Left forelimb (tissue), 1 donor: Measurements from ENCODE around the gene NINL.
"Not testable (repeated sequence)": the region's sequence is repeated elsewhere in the genome, so short reads cannot be mapped to it uniquely, and the experiment has no call there.

ENCODE experiments used
- DNase-seq: peaks from one replicate; pipeline ENCODE4 v3.0.0-alpha.2; 2018; ENCODE audit warnings: low spot score

The NINL gene

DNA sequence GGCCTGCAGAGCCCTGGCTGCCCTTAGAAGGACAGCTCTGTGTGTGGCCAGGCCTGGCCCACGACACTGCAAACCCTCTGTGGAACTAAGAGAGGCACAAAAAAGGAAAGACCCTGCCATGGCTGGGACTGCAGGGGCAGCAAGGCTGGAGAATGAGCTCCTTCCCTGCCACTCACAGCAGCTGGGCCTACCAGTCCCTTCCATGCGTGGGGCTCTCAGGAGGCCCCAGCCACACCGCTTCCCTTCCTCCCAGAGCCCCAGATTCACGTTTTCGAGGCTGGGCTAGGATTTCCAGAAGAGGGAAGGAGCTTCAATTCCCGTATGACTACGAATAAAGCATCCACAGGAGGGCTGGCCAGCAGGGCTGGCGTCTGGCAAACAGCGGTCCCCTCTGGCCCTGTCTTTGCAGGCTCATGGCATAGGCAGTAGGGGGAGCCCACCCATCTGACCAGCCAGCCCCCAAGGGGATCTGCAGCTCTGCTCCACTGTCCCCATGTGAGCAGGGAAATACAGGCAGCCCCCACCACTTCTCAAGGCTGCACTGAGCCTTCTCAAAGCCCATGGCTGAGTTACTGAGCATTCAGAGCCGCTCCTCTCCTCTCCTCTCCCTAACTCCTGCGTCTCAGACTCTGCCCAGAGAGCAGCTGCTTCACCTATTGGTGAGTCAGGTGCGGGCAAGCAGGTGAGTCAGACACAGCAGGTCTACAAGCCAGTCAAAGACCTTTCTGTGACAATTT lies 53.1 kb downstream of the NINL start:
- DNase-seq: no peak

DNA sequence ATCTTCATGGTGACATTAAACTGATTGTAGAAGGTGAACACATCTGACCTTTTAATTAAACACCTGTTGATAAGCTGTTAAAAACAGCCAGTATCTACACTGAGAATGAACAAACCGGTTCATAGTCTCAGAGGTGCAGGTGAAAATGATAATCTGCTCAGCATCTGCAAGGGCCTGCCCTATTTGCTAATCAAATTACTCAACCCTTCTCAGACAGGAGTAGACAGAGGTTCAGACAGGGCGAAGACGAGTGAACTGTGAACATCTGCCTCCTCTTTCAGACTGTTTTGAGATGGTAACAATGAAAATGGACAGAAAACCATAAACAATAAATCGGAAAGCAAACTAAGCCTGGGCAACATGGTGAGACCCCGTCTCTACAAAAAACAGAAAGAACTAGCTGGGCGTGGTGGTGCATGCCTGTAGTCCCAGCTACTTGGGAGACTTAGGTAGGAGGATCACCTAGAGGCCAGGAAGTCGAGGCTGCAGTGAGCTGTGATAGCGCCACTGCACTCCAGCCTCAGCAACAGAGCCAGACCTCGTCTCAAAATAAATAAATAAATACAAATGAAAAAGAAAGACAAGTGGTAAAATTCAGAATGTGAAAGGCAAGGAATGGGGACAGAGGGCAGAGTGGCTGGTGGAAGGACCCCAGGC lies 55.9 kb downstream of the NINL start:
- no peak for DNase-seq

DNA sequence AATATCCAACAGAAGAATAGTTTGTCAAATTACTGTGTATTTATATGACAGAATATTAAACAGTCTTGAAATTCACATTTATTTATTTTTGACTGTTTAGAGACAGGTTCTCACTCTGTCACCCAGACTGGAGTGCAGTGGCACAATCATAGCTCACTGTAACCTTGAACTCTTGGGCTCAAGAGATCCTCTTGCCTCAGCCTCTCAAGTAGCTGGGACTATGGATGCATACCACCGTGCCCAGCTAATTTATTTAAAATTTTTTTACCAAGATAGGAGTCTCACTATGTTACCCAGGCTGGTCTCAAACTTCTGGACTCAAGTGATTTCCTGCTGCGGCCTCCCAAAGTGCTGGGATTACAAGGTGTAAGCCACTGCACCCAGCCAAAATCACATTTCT lies 57.4 kb downstream of the NINL start:
- no peak for DNase-seq

DNA sequence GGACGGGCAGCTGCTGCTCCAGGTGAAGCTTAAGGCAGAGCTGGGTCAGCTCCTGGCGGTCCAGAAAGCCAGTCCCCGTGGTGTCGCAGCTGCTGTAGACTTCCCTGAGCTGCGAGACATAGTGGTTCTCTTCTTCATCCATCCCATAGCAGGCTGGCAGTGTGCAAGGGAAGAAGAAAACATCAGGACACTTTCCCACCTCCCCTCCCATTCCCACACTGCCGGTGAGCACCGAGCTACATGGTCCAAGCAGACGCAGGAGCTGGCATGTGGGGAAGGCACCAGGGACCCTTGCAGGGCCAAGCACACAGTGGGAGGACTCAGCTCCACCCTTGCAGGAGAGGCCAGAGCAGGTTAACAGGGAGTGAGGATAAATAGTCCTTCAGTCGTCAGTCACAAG lies 58.9 kb downstream of the NINL start:
- no peak for DNase-seq

DNA sequence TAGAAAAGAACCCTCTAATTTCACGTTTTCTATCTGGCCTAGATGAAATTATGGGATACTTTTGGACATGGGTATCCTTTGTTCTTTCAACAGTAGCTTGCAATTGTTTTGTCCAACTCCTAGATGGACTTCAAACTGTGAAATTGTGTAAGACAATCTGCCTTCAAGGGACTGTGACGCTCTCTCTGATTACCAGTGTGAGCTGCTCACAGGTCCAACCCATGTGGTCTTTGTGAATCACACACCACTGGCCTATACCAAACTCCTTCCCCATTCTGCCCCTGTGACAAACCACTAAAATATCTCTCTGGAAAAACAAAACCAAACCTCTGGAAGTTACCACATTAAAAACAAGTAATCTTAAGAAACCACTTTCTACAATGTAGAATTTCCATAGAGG lies 59.5 kb downstream of the NINL start:
- DNase-seq: no peak

DNA sequence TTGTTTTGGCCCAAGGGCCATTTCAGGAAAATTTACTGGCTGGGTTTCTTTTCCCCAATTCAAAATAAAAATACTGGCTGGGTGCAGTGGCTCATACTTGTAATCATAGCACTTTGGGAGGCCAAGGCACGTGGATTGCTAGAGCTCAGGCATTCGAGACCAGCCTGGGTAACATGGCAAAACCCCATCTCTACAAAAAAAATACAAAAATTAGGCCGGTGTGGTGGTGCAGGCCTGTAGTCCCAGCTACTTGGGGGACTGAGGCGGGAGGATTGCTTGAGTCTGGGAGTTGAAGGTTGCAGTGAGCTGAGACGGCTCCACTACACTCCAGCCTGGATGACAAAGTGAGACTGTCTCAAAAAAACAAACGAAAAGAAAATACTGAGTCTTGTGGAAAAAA lies 60.0 kb downstream of the NINL start:
- no peak for DNase-seq

DNA sequence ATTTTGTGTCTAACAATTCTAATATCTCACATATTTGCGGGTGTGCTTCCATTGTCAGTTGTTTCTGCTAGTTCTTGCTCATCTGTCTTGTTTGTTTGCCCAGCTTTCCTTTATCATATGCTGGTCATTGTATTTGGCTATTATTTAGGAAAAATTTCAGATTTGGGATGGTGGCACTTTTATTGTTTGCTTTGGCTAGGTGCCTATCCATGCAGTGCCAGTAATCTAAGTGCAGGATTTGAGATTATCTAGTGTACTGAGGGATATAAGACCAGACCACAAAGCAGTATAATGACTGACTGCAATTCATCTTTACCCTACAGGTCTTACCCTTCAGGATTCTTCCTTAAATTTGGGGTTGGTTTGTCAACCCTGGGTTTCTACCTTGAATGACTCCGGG lies 63.9 kb downstream of the NINL start:
- no peak for DNase-seq

DNA sequence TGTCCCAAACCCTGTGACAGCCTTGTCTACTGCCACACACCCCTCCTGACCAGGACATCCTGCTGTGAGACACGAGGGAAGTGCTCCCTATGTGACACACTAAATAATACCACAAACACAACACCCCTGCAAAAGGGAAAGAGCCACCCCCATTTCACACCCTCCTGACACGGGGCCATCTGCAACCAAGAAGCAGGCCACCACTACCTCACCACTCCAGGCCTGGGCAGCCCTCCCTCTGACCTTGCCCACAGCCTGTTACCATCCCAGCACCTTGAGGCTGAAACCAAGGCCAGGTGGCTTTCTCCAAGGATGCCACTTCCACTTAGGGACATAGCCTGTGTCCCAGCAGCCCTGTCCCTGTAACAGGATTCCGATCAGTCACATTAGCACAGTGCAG lies 68.2 kb downstream of the NINL start:
- DNase-seq: no peak

DNA sequence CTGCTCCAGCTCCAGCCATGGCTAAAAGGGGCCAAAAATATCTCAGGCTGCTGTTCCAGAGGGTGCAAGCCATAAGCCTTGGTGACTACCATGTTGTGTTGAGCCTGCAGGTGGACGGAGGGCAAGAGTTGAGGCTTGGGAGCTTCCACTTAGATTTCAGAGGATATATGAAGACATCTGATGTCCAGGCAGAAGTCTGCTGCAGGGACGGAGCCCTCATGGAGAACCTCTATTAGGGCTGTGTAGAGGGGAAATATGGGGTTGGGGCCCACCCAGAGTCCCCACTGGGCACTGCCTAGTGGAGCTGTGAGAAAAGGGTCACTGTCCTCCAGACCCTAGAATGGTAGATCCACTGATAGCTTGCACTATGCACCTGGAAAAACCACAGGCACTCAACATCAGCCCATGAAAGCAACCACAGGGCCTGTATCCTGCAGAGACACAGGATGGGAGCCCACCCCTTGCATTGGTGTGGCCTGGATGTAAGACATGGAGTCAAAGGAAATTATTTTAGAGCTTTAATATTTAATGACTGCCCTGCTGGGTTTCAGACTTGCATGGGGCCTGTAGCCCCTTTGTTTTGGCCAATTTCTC lies 70.5 kb downstream of the NINL start:
- DNase-seq: no peak

DNA sequence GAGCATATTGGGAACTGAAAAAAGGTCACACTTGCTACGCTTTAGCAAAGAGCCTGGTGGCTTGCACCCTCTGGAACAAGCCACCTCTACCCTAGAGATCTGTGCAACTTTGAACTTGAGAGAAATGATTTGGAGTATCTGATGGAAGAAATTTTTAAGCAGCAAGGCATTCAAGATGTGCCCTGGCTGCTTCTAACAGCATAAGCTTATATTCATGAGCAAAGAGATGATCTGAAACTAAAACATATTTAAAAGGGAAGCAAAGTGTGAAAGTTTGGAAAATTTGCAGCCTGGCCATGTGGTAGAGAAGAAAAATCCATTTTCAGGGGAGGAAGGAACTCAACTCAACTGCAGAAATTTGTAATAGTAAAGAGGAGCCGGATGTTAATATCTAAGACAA lies 71.1 kb downstream of the NINL start:
- no peak for DNase-seq

DNA sequence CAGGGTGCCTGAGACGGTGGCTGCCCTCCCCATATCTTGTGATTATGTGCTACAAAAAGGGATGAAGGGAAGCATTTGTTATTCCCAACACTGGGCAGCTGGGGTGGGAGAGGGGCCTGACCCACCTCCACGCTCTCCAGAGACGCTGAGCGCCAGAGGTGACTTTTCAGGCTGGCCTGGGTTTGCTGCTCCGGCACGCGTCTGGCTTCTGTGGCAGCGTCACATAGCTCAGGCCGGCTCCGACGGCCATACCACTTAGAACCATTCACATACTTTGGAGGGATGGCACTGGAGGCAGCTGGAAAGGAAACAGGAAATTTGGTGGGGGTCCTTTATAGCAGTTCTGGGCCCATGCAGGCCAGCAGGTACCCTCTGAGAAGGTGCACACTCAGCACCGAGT lies 72.6 kb downstream of the NINL start:
- DNase-seq: no peak

DNA sequence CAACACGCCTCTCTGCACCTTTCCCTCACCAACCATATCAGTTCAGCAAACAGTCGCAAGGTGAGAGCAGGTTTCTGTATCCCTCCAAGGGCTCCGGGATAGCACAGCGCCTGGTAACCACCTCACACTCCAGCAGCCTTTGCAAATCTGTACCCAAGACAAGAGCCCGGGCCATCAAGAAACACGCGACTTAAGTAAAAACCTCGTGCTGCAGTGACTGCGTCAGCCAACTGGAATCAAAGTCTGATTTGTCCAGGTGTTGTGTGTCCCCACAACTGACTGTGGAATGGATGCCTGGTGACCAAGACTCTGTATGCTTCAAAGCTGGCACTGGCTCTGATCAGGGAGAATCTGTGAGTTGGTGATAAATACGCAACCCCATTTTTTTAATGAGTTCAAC lies 74.1 kb downstream of the NINL start:
- DNase-seq: no peak

DNA sequence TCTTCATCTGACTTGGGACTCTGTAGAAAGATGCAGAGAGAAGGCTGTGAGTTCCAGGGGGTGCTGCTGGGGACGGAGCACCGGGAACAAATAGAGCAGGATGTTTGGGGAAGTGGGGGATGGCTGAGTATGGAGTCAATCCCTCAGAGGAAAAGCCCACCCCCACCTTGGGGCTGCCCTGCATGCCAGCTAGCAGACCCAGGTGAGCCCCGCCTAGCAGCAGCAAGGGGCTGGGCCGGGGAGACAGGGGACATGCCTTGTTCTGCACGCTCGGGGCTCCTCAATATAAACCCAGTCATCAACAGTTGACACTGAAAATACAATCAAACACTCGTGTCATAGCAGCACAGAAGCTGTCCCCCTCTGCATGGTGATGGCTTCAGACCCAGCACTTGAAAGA lies 74.6 kb downstream of the NINL start:
- DNase-seq: no peak

DNA sequence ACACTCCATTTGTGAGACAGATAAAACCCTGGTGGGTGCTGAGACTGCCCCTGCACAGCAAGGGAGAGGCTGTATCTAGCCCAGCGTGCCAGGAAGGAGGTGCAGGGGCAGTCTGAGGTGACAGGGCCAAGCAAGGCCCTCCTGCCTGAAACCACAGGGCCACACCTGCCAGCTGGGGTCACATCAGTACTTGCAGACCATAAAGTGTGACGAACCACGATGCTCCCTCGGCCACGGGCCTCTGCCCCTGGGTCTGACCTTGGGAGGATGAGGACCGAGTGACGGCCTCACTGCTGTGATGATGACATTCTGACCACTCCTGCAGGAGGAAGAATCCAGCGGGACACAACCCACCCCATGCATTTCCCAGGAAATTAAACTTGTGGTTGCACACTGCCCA lies 75.1 kb downstream of the NINL start:
- no peak for DNase-seq

DNA sequence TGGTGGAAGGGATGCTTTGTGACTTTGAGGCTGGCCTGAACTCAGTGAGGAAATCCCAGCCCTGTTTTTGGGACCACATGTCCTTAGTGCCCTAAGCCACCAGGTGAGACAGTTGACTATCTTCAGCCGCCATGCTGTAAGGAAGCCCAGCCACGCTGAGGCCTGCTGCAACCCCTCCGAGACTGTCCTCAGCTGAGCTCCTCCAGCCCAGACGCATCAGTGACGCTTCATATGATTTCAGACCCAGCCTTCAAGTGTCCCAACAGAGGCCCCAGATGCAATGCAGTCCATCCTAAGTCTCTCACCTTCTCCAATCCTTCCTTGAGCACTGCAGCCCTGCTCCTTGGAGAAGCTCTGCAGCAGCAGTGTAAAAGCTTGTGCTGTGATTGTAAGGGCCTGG lies 76.2 kb downstream of the NINL start:
- no peak for DNase-seq

DNA sequence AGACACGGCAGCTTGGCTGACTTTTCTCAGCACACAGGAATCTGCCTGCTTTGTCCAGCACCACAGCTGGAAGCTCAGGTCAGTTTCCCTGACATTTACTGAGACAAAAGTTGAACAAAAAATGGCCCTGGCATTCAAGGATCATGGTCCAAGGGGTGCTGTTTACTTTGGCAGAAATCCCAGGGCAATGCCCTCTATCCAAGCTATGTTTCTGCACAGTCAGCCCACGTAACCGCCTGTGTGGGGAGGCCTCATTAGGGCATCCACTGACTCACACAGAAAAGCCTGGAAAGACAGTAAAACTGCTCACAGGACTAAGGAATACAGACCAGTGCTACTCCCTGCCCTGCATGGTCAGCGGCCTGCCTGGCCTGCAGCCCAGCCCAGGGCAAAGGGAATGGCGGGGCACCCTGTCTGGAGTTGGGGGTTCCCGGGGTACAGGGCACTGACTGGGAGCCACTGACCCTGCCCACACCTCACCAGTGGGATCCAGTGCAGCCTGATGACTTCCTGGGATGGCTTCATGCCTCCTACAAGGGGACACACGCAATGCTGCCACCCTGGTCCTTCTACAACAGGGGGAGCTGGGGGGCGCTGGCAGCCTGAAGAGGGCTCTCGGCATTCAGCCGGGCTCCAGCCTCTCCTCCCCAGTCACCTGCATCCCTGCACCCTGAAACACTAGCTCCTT lies 77.1 kb downstream of the NINL start:
- no peak for DNase-seq

DNA sequence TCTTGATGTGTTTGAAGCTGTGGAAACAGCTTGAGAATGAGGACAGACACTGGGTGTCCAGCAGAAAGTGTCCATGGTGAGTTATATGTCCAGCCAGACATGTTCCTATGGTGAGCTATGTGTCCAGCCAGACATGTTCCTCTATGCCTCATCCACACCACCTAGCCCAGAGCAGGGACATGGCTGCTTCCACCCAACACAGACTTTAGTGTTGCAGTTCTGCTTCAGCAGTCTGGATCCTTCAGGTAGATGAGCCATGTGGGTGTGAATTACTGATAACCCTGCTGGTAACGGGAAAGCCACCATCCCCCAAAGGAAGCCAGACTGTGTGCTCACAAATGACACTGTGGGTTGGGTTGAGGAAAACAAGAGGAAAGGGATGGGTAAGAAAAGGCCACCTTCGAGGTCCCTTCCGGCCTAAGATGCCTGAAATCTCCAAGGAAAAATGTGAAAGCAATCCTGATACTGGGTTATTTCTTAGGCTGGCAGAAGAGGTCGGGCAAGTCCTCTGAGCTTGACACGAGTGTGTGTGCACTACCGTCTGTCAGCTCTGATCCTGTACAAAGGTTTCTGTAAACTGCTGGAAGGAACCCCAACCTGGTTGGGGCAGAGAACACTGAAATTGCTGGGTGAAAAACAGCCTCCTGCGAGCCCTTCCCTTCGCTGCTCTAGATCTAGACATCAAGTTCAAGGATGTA lies 77.8 kb downstream of the NINL start:
- no peak for DNase-seq

DNA sequence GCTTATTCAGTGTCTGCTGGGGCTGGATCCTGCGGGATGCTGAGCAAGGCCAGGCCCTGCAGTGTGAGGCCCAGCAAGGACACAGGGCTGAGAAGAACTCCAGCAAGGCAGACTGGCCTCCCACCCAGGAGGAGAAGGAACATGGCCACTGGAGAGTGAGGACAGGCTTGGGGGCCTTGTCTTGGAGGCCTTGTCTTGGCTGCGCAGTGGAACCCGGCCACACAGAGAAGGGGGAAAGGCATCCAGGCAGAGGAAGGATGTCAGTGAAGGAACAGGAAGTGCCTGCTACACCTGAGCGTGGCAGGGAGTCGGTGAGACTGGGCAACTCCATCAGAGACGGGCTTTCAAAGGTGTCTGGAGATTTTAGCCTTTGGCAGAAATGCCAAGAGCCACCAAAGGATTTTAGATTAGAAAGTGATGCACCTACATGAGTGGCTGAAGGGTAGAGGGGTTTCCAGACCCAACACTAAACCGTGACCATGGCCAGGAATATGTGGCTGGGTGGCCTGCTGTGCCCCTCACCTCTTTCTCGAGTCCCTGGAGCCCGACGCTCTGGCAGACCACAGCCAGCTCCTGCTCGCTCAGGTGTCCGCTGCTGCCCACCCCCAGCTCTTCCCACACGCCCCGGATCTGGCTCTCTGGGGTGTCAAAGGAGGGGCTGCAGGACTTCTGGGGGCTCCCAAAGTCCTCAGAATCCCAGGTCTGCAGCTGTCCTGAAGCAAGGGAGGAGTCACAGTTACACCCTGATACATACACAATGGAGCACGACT lies 80.8 kb downstream of the NINL start:
- DNase-seq: no peak

DNA sequence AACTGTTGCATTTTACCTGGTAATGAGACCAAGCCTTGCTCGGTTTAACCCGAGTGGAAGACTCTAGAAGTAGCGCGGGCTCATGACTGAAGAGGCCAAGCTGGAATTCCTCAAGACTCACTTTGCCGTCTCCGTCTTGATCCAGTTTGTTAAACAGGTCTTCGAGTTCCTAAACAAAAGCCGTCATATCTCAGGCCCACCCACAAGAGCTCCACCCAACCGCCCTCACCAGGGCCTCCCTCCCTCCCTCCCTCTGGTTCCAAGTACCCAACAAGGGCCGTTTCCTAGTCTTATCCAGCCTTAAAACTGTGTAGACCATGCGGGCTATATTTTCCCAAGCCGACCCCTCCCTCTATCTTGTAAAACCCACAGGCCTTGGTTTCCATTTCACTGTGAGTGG lies 81.4 kb downstream of the NINL start:
- DNase-seq: no peak

DNA sequence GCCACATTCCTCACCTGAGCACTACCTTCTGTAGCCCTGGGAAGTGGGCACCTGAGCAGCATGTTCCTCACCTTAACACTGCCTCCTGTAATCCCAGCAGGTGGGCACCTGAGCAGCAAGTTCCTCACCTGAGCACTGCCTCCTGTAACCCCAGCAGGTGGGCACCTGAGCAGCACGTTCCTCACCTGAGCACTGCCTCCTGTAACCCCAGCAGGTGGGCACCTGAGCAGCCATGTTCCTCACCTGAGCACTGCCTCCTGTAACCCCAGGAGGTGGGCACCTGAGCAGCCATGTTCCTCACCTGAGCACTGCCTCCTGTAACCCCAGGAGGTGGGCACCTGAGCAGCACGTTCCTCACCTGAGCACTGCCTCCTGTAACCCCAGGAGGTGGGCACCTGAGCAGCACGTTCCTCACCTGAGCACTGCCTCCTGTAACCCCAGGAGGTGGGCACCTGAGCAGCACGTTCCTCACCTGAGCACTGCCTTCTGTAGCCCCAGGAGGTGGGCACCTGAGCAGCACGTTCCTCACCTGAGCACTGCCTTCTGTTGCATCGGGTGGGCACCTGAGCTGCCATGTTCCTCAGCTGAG lies 82.2 kb downstream of the NINL start:
- not testable (repeated sequence) for DNase-seq

DNA sequence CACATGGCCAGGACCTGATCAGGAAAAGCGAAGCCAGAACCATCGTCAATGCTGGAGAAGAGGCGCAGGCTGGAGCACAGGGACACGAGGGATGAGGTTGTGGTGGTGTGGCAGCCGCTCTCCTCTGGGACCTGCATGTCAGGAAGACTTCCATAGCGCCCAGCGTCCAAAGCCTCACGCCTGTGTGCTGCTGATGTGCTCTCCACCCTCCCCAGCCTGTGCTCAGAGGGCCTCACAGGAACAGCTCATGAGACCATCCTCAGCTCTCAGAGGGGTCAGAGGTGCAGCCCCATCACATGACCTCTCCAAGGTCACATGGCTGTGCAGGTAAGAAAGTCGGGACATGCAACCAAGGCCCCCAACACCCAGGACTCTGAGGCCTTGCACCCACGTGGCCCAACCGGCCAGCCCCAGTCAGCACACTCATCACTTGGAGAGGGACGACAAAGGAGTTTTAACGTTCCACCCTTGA lies 84.4 kb downstream of the NINL start:
- no peak for DNase-seq
